H9 (cell line): ENCODE results near the gene IDNK. TPM values are rescaled to one million over a fixed set of nuclear protein-coding genes. Genes with fewer than 3 reads are reported as not detected.

Source experiments
- DNase-seq: peaks from one replicate; pipeline ENCODE4 v3.0.0-alpha.2; 2017
- H2AFZ ChIP-seq: one replicate; pipeline ENCODE4 v1.6.1; 2013; ENCODE audit warnings: mild to moderate bottlenecking, low read length, control low read depth, moderate library complexity
- H2AK5ac ChIP-seq: 2 replicates; pipeline ENCODE4 v1.6.1; 2013; ENCODE audit warnings: low read length, control low read depth, mixed read lengths; ENCODE audit not compliant: insufficient read length
- H2BK120ac ChIP-seq: one replicate; pipeline ENCODE4 v1.6.1; 2013; ENCODE audit warnings: low read depth, mild to moderate bottlenecking, low read length, control low read depth, inconsistent platforms; ENCODE audit not compliant: poor library complexity, severe bottlenecking
- H2BK12ac ChIP-seq: 2 replicates; pipeline ENCODE4 v1.6.1; 2013; ENCODE audit warnings: low read length, control low read depth, mixed read lengths, low read depth; ENCODE audit not compliant: insufficient read length
- H2BK15ac ChIP-seq: 2 replicates; pipeline ENCODE4 v1.6.1; 2013; ENCODE audit warnings: low read depth, low read length, control low read depth
- H2BK20ac ChIP-seq: one replicate; pipeline ENCODE4 v1.6.1; 2013; ENCODE audit warnings: low read depth, mild to moderate bottlenecking, low read length, control low read depth, inconsistent platforms; ENCODE audit not compliant: poor library complexity, severe bottlenecking
- H2BK5ac ChIP-seq: 2 replicates; pipeline ENCODE4 v1.6.1; 2013; ENCODE audit warnings: low read length, control low read depth, mixed read lengths; ENCODE audit not compliant: insufficient read length
- H3K14ac ChIP-seq: 2 replicates; pipeline ENCODE4 v1.6.1; 2013; ENCODE audit warnings: low read length, control low read depth; ENCODE audit not compliant: insufficient read depth
- H3K18ac ChIP-seq: 2 replicates; pipeline ENCODE4 v1.6.1; 2013; ENCODE audit warnings: low read depth, mild to moderate bottlenecking, mixed read lengths, low read length, control low read depth; ENCODE audit not compliant: insufficient read length
- H3K23ac ChIP-seq: 2 replicates; pipeline ENCODE4 v1.6.1; 2013; ENCODE audit warnings: low read length, control low read depth, mixed read lengths, low read depth; ENCODE audit not compliant: insufficient read length
- H3K23me2 ChIP-seq: 2 replicates; pipeline ENCODE4 v1.6.1; 2013; ENCODE audit warnings: low read depth, mild to moderate bottlenecking, mixed read lengths, low read length, control low read depth; ENCODE audit not compliant: insufficient read length, poor library complexity, severe bottlenecking
- H3K27ac ChIP-seq: 2 replicates; pipeline ENCODE4 v1.5.1; 2013; ENCODE audit warnings: low read length, control low read depth, mixed read lengths, low read depth; ENCODE audit not compliant: insufficient read length
- H3K27me3 ChIP-seq: 2 replicates; pipeline ENCODE4 v1.6.1; 2013; ENCODE audit warnings: low read length, control low read depth, inconsistent platforms; ENCODE audit not compliant: insufficient read depth
- H3K4ac ChIP-seq: 2 replicates; pipeline ENCODE4 v1.6.1; 2013; ENCODE audit warnings: low read depth, mild to moderate bottlenecking, control low read depth, inconsistent platforms, low read length, moderate library complexity
- H3K4me1 ChIP-seq: 2 replicates; pipeline ENCODE4 v1.6.1; 2013; ENCODE audit warnings: low read length, control low read depth, inconsistent platforms; ENCODE audit not compliant: insufficient read depth
- H3K4me2 ChIP-seq: 2 replicates; pipeline ENCODE4 v1.6.1; 2013; ENCODE audit warnings: low read length, control low read depth, mixed read lengths; ENCODE audit not compliant: insufficient read length, insufficient read depth
- H3K56ac ChIP-seq: 2 replicates; pipeline ENCODE4 v1.6.1; 2013; ENCODE audit warnings: low read depth, mild to moderate bottlenecking, mixed read lengths, low read length, control low read depth; ENCODE audit not compliant: insufficient read length
- H3K79me1 ChIP-seq: 2 replicates; pipeline ENCODE4 v1.6.1; 2013; ENCODE audit warnings: low read depth, mild to moderate bottlenecking, moderate library complexity, low read length, control low read depth, inconsistent platforms; ENCODE audit not compliant: insufficient read depth, poor library complexity, severe bottlenecking
- H3K79me2 ChIP-seq: 2 replicates; pipeline ENCODE4 v1.6.1; 2013; ENCODE audit warnings: low read length, control low read depth, inconsistent platforms; ENCODE audit not compliant: insufficient read depth
- H3K9ac ChIP-seq: 2 replicates; pipeline ENCODE4 v1.6.1; 2013; ENCODE audit warnings: low read length, control low read depth, mixed read lengths; ENCODE audit not compliant: insufficient read length; ENCODE audit errors: extremely low read depth
- H3K9me3 ChIP-seq: one replicate; pipeline ENCODE4 v1.6.1; 2013; ENCODE audit warnings: low read depth, low read length, inconsistent platforms; ENCODE audit not compliant: control insufficient read depth
- H3T11ph ChIP-seq: one replicate; pipeline ENCODE4 v1.6.1; 2013; ENCODE audit warnings: mild to moderate bottlenecking, low read length, control low read depth, inconsistent platforms
- H4K20me1 ChIP-seq: one replicate; pipeline ENCODE4 v1.6.1; 2013; ENCODE audit not compliant: control insufficient read depth, insufficient read length, insufficient read depth
- H4K5ac ChIP-seq: 2 replicates; pipeline ENCODE4 v1.6.1; 2013; ENCODE audit warnings: low read depth, mild to moderate bottlenecking, mixed read lengths, low read length, control low read depth; ENCODE audit not compliant: insufficient read length
- H4K8ac ChIP-seq: replicated peaks from 2 replicates; pipeline ENCODE4 v1.6.1; 2013; ENCODE audit warnings: low read length, control low read depth, mixed read lengths, low read depth; ENCODE audit not compliant: insufficient read length
- H4K91ac ChIP-seq: 2 replicates; pipeline ENCODE4 v1.6.1; 2013; ENCODE audit warnings: low read depth, mild to moderate bottlenecking, moderate library complexity, mixed read lengths, low read length, control low read depth; ENCODE audit not compliant: insufficient read length
- H3K27ac Mint-ChIP-seq, 3 experiments: 2 replicates in 2 of 3; 3 replicates in 1 of 3; pipeline ENCODE4 v1.8.0; 2020 to 2021; ENCODE audit warnings: mixed read lengths in 3 of 3, mild to moderate bottlenecking in 1 of 3, moderate library complexity in 1 of 3
- H3K27me3 Mint-ChIP-seq: 2 replicates; pipeline ENCODE4 v1.8.0; 2021; ENCODE audit warnings: low read depth, mild to moderate bottlenecking, moderate library complexity, mixed read lengths
- H3K36me3 Mint-ChIP-seq, 3 experiments: 2 replicates in 2 of 3; 3 replicates in 1 of 3; pipeline ENCODE4 v1.8.0; 2020 to 2021; ENCODE audit warnings: low read depth in 3 of 3, mixed read lengths in 3 of 3; ENCODE audit not compliant: insufficient read depth in 1 of 3
- H3K4me1 Mint-ChIP-seq, 2 experiments: 2 replicates each; pipeline ENCODE4 v1.8.0; 2020; ENCODE audit warnings: mixed read lengths in 2 of 2
- H3K4me3 Mint-ChIP-seq, 2 experiments: 2 replicates in 1 of 2; 3 replicates in 1 of 2; pipeline ENCODE4 v1.8.0; 2020 to 2021; ENCODE audit warnings: mild to moderate bottlenecking in 2 of 2, mixed read lengths in 2 of 2, moderate library complexity in 1 of 2
- H3K9me3 Mint-ChIP-seq, 2 experiments: 2 replicates in 1 of 2; 3 replicates in 1 of 2; pipeline ENCODE4 v1.8.0; 2020; ENCODE audit warnings: mild to moderate bottlenecking in 2 of 2, mixed read lengths in 2 of 2, moderate library complexity in 1 of 2
- WGBS: extraction: QIAGEN DNeasy Blood & Tissue Kit; methylation state at CpG from one replicate; pipeline ENCODE4 v1.1.7; 2013; ENCODE audit warnings: missing lambda C conversion rate, low lambda C conversion rate, mixed read lengths; ENCODE audit not compliant: insufficient read length; ENCODE audit errors: extremely low coverage; 5-methylcytosine and 5-hydroxymethylcytosine counted together
- total RNA-seq: library from RNA; stranded (reverse); gene quantifications from 2 replicates; pipeline ENCODE4 v1.2.1, GENCODE V29; 2021
- TF ChIP-seq, protein P1 (sequence below): fragments of 200-600 bp; sonication (generic); conservative IDR thresholded peaks from 3 replicates; pipeline ENCODE4 v1.8.0; 2021; ENCODE audit warnings: antibody characterized with exemption, mild to moderate bottlenecking

IDNK gene
- total RNA-seq, 1 experiment from 2014 or later = 1.4 TPM

- Histone ChIP-seq H2BK5ac (no peak overlapping the region), H3K9ac (no peak overlapping the region), H3K27ac (no peak overlapping the region), H3K9me3 (no peaks in the 10 kb centered on the region), H3K14ac (no peak overlapping the region), H3K79me2 (no peaks in the 10 kb centered on the region), H3K23me2 (no peaks in the 10 kb centered on the region), H3K23ac (no peak overlapping the region), H3K27me3 (no peaks in the 10 kb centered on the region), H3K18ac (no peak overlapping the region), H2AFZ (no peak overlapping the region), H3K4ac (no peak overlapping the region), H4K91ac (no peak overlapping the region), H3K79me1 (peaks cover 4% of the 10 kb centered on the region), H2BK15ac (no peak overlapping the region), H2BK120ac (no peak overlapping the region), H4K20me1 (no peaks in the 10 kb centered on the region), H3K56ac (no peak overlapping the region), H3T11ph (no peak overlapping the region), H2BK12ac (no peak overlapping the region), H3K4me1 (no peaks in the 10 kb centered on the region), H4K5ac (no peak overlapping the region), H4K8ac (no peak overlapping the region), H2AK5ac (no peak overlapping the region), H3K4me2 (no peak overlapping the region), H2BK20ac (no peak overlapping the region)
- no peaks in the 10 kb centered on the region for H3K27me3 Mint-ChIP-seq
- no peak for DNase-seq
- H3K4me1 Mint-ChIP-seq = no peaks in the 10 kb centered on the region
- H3K27ac Mint-ChIP-seq = no peak overlapping the region
- H3K36me3 Mint-ChIP-seq = peaks cover 14 to 73% (median 65%) of the 10 kb centered on the region in 3 experiments; a peak in 6 of 7 replicates
- TF ChIP-seq, protein P1, sequence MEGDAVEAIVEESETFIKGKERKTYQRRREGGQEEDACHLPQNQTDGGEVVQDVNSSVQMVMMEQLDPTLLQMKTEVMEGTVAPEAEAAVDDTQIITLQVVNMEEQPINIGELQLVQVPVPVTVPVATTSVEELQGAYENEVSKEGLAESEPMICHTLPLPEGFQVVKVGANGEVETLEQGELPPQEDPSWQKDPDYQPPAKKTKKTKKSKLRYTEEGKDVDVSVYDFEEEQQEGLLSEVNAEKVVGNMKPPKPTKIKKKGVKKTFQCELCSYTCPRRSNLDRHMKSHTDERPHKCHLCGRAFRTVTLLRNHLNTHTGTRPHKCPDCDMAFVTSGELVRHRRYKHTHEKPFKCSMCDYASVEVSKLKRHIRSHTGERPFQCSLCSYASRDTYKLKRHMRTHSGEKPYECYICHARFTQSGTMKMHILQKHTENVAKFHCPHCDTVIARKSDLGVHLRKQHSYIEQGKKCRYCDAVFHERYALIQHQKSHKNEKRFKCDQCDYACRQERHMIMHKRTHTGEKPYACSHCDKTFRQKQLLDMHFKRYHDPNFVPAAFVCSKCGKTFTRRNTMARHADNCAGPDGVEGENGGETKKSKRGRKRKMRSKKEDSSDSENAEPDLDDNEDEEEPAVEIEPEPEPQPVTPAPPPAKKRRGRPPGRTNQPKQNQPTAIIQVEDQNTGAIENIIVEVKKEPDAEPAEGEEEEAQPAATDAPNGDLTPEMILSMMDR = no peak
- no CpG with 5 or more reads among the region's 5 CpGs for WGBS
- H3K9me3 Mint-ChIP-seq = no peaks in the 10 kb centered on the region
- no peak overlapping the region for H3K4me3 Mint-ChIP-seq
Measured at GRCh38 chr9:83670381-83670780, 47.4 kb downstream of the IDNK start.
